CD4-positive, alpha-beta T cell treated with Interleukin-10 for 1 hour (primary cell): ENCODE data around the gene STPG3.
"Not testable (repeated sequence)": the region's sequence is repeated elsewhere in the genome, so short reads cannot be mapped to it uniquely, and the experiment has no call there.

Experiments used
- DNase-seq: peaks from one replicate; pipeline ENCODE4 v3.0.0-alpha.2; 2020

Gene STPG3

DNA sequence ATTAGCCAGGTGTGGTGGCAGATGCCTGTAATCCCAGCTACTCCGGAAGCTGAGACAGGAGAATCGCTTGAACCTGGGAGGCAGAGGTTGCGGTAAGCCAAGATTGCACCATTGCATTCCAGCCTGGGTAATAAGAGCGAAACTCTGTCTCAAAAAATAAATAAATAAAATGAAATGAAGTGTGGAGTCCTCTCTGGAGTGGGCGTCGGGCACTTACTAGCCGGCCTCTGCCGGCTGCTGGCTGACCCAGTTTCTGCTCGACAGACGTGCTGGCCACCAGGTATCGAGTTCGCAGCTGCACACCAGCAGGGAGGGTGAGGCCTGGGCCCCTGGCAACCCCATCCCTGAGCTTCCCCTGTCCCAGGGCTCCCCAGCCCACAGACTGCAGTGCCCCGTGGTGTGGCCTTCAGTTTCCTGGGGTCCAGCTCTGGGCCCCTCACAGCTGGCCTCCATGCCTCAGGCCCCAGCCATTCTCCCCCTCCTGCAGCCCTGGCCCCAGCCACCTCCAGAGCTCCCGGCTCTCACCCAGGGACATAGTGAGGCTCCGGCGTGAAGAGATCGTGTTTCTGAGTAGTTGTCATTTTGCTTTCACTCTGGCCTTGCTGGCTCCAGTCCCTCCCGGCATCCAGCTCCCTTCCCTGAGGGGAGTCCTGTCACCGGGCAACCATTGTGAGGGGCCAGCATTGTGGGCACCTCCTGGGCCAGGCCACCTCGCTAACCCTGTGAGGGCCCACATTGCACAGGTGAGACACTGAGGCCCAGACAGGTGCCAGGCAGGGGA, 3.8 kb upstream of the STPG3 start:
- DNase-seq: no peak

- DNase-seq: no peak
Measured at GRCh38 chr9:137247916-137248175, 3.2 kb upstream of the STPG3 start.

DNA sequence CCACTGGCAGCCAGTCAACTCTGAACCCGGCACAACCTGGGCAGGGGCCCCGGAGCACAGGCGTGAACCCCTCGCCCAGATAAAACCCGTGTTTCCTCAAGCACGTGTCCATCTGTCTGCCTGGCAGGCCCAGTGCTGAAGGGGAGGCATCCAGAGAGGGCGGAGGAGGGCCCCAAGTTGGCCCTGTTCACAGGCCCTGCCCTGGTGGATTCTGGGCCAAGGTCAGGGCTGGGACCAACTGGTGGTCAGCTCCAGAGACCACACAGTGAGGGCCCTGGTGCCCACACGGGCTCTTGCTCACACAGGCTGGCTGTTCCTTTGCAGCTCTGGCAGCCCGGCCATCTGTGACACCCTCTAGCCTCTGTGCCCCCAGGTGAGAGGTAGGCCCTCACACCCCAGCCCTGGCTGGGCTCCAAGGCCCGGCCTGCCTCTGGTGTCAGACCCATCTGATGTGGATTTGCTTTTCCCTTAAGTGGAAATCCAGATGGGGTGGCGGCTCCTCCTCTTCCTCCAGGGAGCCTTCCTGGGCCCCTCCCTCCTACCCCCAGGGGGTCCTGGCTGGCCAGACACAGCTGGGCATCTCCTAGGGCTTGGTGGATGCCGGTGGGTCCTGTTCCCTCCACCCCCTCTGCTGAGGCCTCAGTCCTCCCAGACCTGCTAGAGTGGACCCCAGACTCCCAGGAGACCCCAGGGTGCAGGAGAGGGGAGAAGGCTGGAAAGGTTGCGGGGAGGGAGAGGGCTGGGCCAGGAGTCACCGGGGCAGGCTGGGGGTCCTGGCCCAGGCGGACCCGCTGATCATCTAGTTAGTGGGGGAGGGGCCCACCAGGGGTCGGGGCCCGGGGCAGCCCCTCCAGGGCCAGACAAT, 525 bp upstream of the STPG3 start:
- DNase-seq: no peak

GRCh38 chr9:137251490-137252268, 593 bp downstream of the STPG3 start:
- DNase-seq: no peak

- no peak for DNase-seq
Measured at GRCh38 chr9:137252555-137253506, 1.7 kb downstream of the STPG3 start.

DNA sequence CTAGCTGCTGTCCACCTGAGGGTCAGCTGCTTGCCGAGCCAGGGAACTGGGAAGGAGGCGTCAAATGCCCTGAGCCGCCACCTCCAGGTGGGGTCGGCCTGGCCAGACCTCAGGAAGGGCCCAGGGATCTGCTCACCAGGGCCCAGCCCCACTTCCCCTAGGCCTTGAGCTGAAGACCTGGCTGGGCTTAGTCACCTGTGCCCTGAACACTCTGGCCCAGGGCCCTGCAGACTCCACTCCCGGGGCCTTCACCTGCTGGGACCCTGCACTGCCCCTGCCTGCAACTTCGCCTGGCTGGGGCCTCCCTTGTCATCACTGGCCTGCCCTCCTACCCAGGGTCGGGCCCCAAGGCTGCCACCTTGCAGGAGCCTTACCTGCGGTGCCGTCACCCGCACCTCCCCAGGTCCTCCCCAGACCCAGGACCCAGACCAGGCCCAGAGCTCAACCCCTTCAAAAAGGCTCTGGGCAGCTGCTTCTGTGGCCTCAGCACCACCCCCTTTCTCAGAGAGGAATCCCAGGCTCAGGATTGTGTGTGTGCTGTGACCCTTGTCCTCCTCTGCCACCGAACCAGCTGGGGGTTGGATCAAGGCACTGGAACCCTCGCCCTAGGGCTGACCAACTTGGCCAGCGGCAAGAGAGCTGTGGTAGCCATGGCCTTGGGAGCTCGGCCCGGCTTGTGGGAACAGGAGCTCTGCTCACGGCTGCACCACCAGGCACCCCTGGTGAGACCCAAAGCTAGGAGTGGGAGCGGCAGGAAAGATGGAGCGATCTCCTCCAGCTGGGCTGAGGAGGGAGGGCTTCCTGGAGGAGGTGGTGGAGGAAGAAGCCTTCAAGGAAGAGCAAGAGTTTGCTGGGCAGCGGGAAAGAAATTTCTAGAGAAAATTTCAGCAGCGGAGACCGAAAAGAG, 2.9 kb downstream of the STPG3 start:
- DNase-seq: no peak

- DNase-seq: peak; percentile 96
Measured at GRCh38 chr9:137254624-137255447, 3.8 kb downstream of the STPG3 start, which contains the start of gene NELFB. NELFB (plus strand) TSS chr9:137255327.

DNA sequence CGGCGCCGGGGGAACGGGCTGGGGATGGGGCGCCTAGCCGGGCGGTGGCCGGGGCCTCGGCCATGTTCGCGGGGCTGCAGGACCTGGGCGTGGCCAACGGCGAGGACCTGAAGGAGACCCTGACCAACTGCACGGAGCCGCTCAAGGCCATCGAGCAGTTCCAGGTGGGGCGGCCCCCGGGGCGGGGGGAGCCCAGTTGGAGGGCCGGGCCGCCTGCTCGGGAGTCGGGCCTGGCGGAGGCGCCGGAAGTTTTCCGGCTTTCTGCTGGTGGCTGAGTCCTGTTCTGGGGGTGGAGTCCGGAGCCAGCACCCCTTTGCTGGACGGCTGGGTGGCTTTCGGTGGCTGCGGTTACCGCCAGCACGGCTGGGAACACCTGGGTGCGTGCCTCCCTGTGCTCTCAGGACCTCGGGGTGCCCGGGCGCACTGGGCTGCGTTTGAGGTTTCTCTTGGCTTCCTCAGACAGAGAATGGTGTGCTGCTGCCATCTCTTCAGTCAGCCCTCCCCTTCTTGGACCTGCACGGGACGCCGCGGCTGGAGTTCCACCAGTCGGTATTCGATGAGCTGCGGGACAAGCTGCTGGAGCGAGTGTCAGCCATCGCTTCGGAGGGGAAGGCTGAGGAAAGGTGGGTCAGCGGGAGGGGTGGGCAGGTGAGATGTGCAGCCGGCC, 4.5 kb downstream of the STPG3 start:
- no peak for DNase-seq

DNA sequence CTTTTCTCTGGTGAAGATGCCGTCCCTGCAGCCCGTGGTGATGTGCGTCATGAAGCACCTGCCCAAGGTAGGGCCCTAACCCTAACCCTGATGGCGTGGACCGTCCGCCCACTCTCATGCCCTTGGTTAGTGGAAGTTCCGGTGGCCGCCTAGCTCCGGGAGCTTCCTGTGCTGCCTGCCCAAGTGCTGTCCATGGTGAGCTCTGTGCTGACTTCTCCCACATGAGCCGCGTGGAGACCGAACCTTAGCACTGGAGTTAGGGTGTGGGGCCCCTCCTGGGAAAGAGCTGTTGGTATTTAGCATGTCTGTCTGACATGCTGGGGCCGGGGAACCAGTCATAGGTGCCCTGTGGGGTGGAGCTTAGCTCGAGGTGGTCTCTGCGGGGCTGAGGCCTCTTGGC, 5.3 kb downstream of the STPG3 start:
- no peak for DNase-seq

GRCh38 chr9:137256856-137257255, 5.8 kb downstream of the STPG3 start:
- DNase-seq: no peak

DNA sequence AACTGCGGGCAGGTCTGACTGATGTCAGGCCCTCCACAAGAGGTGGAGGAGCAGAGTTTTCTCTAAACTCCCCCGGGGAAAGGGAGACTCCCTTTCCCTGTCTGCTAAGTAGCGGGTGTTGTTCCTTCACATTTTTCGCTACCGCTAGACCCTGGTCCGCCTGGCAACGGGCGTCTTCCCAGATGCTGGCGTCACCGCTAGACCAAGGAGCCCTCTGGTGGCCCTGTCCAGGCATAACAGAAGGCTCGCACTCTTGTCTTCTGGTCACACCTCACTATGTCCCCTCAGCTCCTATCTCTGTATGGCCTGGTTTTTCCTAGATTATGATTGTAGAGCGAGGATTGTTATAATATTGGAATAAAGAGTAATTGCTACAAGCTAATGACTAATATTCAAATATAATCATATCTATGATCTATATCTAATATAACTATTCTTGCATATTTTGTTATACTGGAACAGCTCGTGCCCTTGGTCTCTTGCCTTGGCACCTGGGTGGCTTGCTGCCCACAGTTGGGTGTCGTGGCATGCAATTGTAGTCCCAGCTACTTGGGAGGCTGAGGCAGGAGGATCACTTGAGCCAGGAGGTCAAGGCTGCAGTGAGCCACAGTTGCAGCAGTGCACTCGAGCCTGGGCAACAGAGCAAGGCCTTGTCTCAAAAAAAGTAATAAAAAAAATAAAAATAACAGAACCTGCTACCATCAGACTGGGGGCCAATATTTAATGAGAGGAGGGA, 11.3 kb downstream of the STPG3 start:
- not testable (repeated sequence) for DNase-seq

DNA sequence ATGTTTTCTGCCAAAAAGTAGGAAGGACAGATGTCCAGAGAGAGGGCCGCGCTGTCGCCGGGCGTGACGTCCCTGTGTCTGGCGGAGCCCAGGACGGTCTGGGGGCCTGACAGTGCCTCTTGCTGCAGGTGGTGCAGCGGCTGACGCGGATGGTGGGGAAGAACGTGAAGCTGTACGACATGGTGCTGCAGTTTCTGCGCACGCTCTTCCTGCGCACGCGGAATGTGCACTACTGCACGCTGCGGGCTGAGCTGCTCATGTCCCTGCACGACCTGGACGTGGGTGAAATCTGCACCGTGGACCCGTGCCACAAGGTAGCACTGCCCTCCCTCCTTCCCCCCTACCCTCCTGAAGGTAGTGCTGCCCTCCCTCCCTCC, 11.8 kb downstream of the STPG3 start:
- no peak for DNase-seq

DNA sequence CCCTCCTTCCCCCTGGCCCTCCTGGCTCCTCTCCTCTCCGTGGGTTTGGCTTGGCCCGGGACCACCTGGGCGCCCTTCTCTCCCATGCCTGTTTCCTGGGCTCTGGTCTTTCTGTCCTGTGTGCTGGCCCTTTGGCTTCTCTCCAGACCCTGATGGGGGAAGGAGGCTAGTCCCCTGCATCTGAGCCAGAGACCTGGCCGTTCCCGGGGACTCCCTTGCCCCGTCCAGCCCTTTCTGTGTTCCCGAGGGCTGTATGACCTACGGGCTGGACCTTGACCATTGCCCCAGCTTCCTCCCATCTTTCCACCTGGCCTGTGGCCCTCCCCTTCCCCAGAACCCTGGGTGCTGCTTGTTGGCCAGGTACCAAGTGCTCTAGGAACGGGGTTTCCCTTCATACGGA, 12.4 kb downstream of the STPG3 start:
- no peak for DNase-seq

DNA sequence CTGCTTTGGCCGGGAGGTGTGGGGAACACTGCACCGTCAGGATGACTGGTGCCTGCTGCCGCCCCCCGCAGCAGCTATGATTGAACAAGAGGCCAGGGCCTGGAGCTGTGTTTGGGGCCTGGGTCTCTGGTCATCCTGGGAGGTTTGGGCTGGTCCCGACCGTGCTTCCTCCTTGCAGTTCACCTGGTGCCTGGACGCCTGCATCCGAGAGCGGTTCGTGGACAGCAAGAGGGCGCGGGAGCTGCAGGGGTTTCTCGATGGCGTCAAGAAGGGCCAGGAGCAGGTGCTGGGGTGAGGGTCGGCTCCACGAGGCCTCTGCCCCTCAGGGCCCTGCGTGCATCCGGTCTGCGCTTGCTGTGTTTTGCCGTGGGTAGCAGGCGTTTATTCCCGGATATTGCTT, 13.0 kb downstream of the STPG3 start:
- DNase-seq: no peak

GRCh38 chr9:137265496-137266161, 14.5 kb downstream of the STPG3 start:
- DNase-seq: no peak

DNA sequence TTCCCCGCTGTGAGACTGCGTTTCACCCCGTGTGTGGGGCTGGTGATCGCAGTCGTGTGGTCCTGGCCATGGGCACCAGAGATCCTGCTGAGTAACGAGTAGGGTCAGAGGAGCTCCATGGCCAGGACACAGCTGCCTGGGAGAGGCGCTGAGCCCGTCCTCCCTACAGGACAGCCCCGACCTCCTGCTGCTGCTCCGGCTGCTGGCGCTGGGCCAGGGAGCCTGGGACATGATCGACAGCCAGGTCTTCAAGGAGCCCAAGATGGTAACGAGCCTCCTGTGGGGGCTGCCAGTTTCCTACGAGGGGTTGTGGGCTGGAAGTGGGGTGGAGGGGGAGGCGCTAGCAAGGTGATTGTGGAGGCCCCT, 15.1 kb downstream of the STPG3 start:
- DNase-seq: no peak

DNA sequence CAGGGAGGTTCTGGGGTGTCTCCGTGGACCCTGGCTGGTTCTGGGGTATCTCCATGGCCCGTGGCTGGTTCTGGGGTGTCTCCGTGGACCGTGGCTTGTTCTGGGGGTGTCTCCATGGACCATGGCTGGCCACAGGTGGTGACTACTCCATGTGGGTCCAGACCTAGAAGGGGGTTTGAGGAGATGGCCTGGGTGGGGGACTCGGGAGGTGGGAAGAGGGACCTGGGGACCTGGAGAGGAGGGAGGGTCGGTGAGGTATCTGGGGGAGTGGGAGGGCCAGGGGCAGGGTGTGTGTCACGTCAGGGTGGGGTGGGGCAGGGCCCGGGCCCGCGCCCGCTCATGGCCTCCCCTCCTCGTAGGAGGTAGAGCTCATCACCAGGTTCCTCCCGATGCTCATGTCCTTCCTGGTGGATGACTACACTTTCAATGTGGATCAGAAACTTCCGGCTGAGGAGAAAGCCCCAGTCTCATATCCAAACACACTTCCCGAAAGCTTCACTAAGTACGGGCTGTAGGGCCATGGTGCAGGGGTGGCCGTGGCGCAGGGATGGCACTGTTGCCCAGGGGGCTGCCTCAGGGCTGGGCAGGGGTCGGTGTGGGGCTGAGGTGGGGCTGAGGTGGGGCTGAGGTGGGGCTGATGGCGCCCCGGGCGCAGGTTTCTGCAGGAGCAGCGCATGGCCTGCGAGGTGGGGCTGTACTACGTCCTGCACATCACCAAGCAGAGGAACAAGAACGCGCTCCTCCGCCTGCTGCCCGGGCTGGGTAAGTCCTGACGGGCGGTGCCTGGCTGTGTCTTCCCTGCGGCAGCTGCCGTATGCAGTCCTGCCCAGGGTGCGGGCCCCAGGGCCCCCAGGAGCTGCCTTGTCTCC, 15.7 kb downstream of the STPG3 start:
- no peak for DNase-seq

DNA sequence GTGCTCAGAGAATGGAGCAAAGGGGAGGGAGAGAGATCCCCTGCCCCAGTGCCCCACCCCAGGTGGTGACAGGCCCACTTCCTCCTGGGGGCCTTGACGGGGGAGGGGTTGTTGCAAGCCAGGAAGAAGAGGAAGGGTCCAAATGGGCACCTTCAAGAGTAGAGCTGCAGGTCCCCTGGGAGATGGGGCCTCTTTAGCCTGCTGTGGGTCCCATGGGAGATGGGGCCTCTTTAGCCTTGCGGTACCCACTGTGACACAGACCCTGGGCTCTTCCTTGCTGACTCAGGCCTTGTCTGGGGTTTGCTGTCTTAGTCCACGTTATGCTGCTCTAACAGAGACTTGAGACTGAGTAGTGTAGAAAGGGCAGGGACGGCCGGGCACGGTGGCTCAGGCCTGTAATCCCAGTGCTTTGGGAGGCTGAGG, 16.9 kb downstream of the STPG3 start:
- DNase-seq: no peak
